ENCODE data around the gene SPDYE3.

DNA sequence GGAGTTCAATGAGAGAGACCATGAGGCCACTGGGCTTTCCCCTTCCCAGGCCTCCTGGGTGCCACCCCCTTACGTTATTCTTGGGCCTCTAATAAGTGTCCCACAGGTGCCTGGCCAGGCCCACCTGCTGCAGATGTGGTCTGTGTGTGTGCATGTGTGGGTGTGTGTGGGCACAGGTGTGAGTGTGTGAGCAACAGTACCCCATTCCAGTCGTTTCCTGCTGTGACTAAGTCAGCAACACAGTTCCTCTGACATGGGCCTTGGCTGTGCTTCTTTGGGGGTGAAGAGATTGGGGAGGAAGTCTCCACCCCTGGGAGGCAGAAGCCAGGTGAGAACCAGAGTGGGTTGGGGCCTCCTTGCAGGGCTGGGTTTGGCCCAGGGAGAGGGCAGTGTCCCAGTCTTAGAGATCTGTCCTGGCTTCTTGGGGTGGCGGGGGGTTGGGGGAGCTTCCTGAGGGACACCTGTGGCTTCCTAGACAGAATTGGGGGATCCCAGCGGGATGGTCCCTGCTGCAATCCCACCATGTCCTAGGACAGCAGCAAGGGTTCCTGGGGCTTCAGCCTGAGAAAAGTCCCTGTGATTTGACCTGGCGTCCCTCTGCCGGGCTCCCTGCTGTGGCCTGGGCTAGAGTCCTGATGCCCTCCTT lies 46.3 kb downstream of the SPDYE3 start:
- TF ChIP-seq POLR2AphosphoS5 (IDR thresholded peaks at IDR 0.05) (no peak), POLR2A (IDR thresholded peaks at IDR 0.05) (no peak)
- TF ChIP-seq, protein P1, sequence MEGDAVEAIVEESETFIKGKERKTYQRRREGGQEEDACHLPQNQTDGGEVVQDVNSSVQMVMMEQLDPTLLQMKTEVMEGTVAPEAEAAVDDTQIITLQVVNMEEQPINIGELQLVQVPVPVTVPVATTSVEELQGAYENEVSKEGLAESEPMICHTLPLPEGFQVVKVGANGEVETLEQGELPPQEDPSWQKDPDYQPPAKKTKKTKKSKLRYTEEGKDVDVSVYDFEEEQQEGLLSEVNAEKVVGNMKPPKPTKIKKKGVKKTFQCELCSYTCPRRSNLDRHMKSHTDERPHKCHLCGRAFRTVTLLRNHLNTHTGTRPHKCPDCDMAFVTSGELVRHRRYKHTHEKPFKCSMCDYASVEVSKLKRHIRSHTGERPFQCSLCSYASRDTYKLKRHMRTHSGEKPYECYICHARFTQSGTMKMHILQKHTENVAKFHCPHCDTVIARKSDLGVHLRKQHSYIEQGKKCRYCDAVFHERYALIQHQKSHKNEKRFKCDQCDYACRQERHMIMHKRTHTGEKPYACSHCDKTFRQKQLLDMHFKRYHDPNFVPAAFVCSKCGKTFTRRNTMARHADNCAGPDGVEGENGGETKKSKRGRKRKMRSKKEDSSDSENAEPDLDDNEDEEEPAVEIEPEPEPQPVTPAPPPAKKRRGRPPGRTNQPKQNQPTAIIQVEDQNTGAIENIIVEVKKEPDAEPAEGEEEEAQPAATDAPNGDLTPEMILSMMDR (IDR thresholded peaks at IDR 0.05): no peak

Measured in prostate gland (tissue), 2 donors.